Caco-2 (cell line): Measurements from ENCODE around the gene CALD1. TPM values are rescaled to one million over a fixed set of nuclear protein-coding genes. Genes with fewer than 3 reads are reported as not detected.

Source experiments
- BruUV-seq: library from RNA; stranded (reverse); fragments of 400-500 nt; replicated peaks from 2 replicates; lab custom pipeline; 2021; lab: Mats Ljungman, UMichigan
- CTCF ChIA-PET: fragments of 300-600 bp; sonication (Branson Sonifier 250); formaldehyde crosslinking; loops from one replicate; lab custom pipeline; 2022; ENCODE audit warnings: antibody characterized with exemption; lab: Charles Lee
- POLR2A ChIA-PET: fragments of 300-600 bp; sonication (Branson Sonifier 250); formaldehyde crosslinking; loops from one replicate; lab custom pipeline; 2022; ENCODE audit warnings: antibody characterized with exemption; lab: Charles Lee
- DNase-seq, 2 experiments: peaks; one replicate each; pipeline versions ENCODE4 v3.0.0 to v3.0.0-alpha.2; 2020 to 2022
- H3K27me3 ChIP-seq: replicated peaks from 2 replicates; pipeline ENCODE4 v1.6.0; 2011; ENCODE audit warnings: low read length; ENCODE audit not compliant: control insufficient read depth, insufficient read depth
- H3K36me3 ChIP-seq: 2 replicates; pipeline ENCODE4 v1.5.1; 2011; ENCODE audit warnings: low read length; ENCODE audit not compliant: control insufficient read depth, insufficient read depth
- H3K4me1 ChIP-seq: fragments of 250-450 bp; sonication (Bioruptor Pico); 2 replicates; pipeline ENCODE4 v1.5.1; 2020; ENCODE audit warnings: mild to moderate bottlenecking
- H3K4me3 ChIP-seq: 2 replicates; pipeline ENCODE4 v1.5.1; 2011; ENCODE audit warnings: low read depth, mild to moderate bottlenecking, control low read depth, low read length
- H3K9me3 ChIP-seq: fragments of 250-450 bp; sonication (Bioruptor Pico); 2 replicates; pipeline ENCODE4 v1.5.1; 2020; ENCODE audit warnings: mild to moderate bottlenecking, moderate library complexity
- H3K27ac Mint-ChIP-seq: one replicate; pipeline ENCODE4 v1.8.0; 2022; ENCODE audit warnings: mixed read lengths; ENCODE audit not compliant: unreplicated experiment
- H3K27me3 Mint-ChIP-seq: one replicate; pipeline ENCODE4 v1.8.0; 2022; ENCODE audit warnings: mixed read lengths; ENCODE audit not compliant: insufficient read depth, unreplicated experiment
- H3K36me3 Mint-ChIP-seq: one replicate; pipeline ENCODE4 v1.8.0; 2022; ENCODE audit warnings: mild to moderate bottlenecking, mixed read lengths; ENCODE audit not compliant: insufficient read depth, unreplicated experiment
- H3K4me1 Mint-ChIP-seq: one replicate; pipeline ENCODE4 v1.8.0; 2022; ENCODE audit warnings: low read depth, mixed read lengths; ENCODE audit not compliant: unreplicated experiment
- H3K4me3 Mint-ChIP-seq: one replicate; pipeline ENCODE4 v1.8.0; 2022; ENCODE audit warnings: mild to moderate bottlenecking, moderate library complexity, mixed read lengths; ENCODE audit not compliant: unreplicated experiment
- H3K9me3 Mint-ChIP-seq: one replicate; pipeline ENCODE4 v1.8.0; 2022; ENCODE audit warnings: mixed read lengths; ENCODE audit not compliant: unreplicated experiment
- CTCF ChIP-seq, 2 experiments: fragments of 200-600 bp in 1 of 2; IDR thresholded peaks; 1 replicate in 1 of 2; 2 replicates in 1 of 2; pipeline versions ENCODE4 v1.5.1 to v1.8.0; 2011 to 2022; ENCODE audit warnings: antibody characterized with exemption in 1 of 2, control low read depth in 1 of 2, inconsistent platforms in 1 of 2, low read depth in 1 of 2, low read length in 1 of 2, mild to moderate bottlenecking in 1 of 2, moderate library complexity in 1 of 2; ENCODE audit not compliant: insufficient read depth in 1 of 2, severe bottlenecking in 1 of 2, unreplicated experiment in 1 of 2
- intact Hi-C: fragments of 100-400 bp; cut with micrococcal nuclease; formaldehyde crosslinking; loops from one replicate; pipeline ENCODE4 v1.10.0; 2022; ENCODE audit not compliant: unreplicated experiment
- total RNA-seq: library from RNA; stranded (reverse); gene quantifications from 2 replicates; pipeline ENCODE4 v1.2.3, GENCODE V29; 2022

CALD1 gene
- total RNA-seq, 1 experiment from 2014 or later: 155 TPM

DNA sequence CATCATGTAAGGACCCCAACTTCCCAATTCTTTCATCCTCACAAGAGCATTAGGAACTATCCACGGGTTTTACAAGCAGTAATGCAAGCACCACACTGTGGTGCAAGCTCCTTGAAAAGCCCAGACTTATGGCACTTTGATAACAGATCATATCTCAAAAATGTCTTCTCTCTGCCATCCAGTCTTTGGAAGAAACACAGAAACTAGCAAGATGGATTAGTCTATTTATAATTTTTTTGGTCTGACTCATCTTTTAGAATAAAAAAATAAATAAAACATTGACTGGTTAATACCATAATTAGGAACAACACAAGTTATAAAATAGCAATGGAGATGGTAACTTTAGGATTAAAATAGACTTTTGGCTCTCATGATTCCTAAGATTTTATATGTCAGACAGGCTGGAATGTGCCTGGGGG lies 49.0 kb upstream of the CALD1 start:
- no peak for TF ChIP-seq CTCF (IDR thresholded peaks at IDR 0.05; ENCODE audit: insufficient read depth in 1 of 2, low read depth in 1 of 2, low read length in 1 of 2, severe bottlenecking in 1 of 2, unreplicated experiment in 1 of 2)
- no peaks in the 10 kb centered on the region for H3K9me3 ChIP-seq
- no peaks in the 10 kb centered on the region for H3K27me3 ChIP-seq
- H3K4me3 ChIP-seq: no peak overlapping the region
- DNase-seq: no peak
- Mint-ChIP-seq H3K4me1 (no peaks in the 10 kb centered on the region), H3K27ac (no peak overlapping the region), H3K4me3 (no peak overlapping the region), H3K9me3 (no peaks in the 10 kb centered on the region), H3K27me3 (no peaks in the 10 kb centered on the region), H3K36me3 (no peaks in the 10 kb centered on the region)
- ChIA-PET POLR2A (no interaction called here), CTCF (interaction anchor here (1.1 kb wide), 1 partner anchor 10 kb away, joined by 3 read pairs; no protein-coding TSS in a partner anchor)
- no peaks in the 10 kb centered on the region for H3K36me3 ChIP-seq
- no peaks in the 10 kb centered on the region for H3K4me1 ChIP-seq
- intact Hi-C loops: no loop called here
- no TSS peak for BruUV-seq

DNA sequence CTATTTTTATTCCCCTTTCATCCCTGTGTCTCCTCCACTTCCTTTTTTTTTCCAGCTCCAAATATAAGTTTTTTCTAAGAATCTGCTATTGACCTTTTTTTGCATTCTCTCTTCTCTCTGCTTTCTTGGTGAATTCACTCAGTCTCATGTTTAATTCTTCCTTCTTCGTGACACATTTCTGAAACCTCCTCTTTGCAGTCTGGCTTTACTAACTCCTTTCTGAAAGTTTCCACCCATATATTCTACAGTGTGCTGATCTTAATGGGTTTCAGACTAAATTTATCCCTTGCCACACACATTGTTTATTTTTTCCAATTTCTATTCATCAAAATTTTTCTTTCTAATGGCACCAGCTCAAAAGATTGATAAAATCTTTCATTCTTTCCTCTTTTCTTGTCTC lies 47.8 kb upstream of the CALD1 start:
- H3K4me3 ChIP-seq: no peak overlapping the region
- DNase-seq: no peak
- no peaks in the 10 kb centered on the region for H3K36me3 ChIP-seq
- BruUV-seq: no TSS peak
- Mint-ChIP-seq H3K4me3 (no peak overlapping the region), H3K4me1 (no peaks in the 10 kb centered on the region), H3K9me3 (no peaks in the 10 kb centered on the region), H3K27ac (no peak overlapping the region), H3K36me3 (no peaks in the 10 kb centered on the region), H3K27me3 (no peaks in the 10 kb centered on the region)
- CTCF ChIA-PET: no interaction called here
- no peaks in the 10 kb centered on the region for H3K9me3 ChIP-seq
- no peaks in the 10 kb centered on the region for H3K27me3 ChIP-seq
- no peaks in the 10 kb centered on the region for H3K4me1 ChIP-seq
- no peak for TF ChIP-seq CTCF (IDR thresholded peaks at IDR 0.05; ENCODE audit: insufficient read depth in 1 of 2, low read depth in 1 of 2, low read length in 1 of 2, severe bottlenecking in 1 of 2, unreplicated experiment in 1 of 2)
- POLR2A ChIA-PET: no interaction called here
- intact Hi-C loops: no loop called here

DNA sequence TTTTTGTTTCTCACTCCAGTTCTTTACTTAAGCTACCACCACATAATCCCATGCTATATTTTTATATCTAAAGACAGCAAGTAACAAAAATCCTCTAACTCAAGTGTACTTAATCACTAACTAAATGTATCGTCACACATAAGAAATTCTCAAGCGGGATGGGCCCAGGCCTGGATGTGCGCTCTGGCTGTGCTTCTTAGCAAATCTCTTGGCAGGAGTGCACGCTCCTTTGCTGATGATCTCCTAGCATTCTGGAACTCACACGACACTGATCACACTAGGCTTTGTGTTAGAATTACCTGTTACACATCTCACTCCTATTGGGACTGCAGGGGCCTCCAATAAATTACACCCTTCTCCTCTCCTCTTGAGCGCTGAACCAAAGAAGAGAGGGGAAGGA lies 46.7 kb upstream of the CALD1 start:
- Mint-ChIP-seq H3K27ac (no peak overlapping the region), H3K27me3 (no peaks in the 10 kb centered on the region), H3K9me3 (no peaks in the 10 kb centered on the region), H3K4me3 (no peak overlapping the region), H3K4me1 (no peaks in the 10 kb centered on the region), H3K36me3 (no peaks in the 10 kb centered on the region)
- Histone ChIP-seq H3K36me3 (no peaks in the 10 kb centered on the region), H3K4me1 (no peaks in the 10 kb centered on the region), H3K9me3 (no peaks in the 10 kb centered on the region), H3K4me3 (no peak overlapping the region), H3K27me3 (no peaks in the 10 kb centered on the region)
- BruUV-seq: no TSS peak
- ChIA-PET POLR2A (no interaction called here), CTCF (no interaction called here)
- no peak for DNase-seq
- intact Hi-C loops: no loop called here
- TF ChIP-seq CTCF (IDR thresholded peaks at IDR 0.05; ENCODE audit: insufficient read depth in 1 of 2, low read depth in 1 of 2, low read length in 1 of 2, severe bottlenecking in 1 of 2, unreplicated experiment in 1 of 2): no peak
